Neural cell (in vitro differentiated cells): ENCODE results near the gene MRPL34. TPM values are rescaled to one million over a fixed set of nuclear protein-coding genes. Genes with fewer than 3 reads are reported as not detected.
"Not testable (repeated sequence)": the region's sequence is repeated elsewhere in the genome, so short reads cannot be mapped to it uniquely, and the experiment has no call there.

Source experiments
- H2AFZ ChIP-seq: fragments of 200-600, 300-800 bp; sonication (generic), shearing (Covaris generic); 2 replicates; pipeline ENCODE4 v1.6.0; 2014; ENCODE audit warnings: low read depth, mild to moderate bottlenecking, antibody characterized with exemption, low read length, moderate library complexity
- H3F3A ChIP-seq: fragments of 200-600 bp; shearing (Covaris generic); 2 replicates; pipeline ENCODE4 v1.6.1; 2016; ENCODE audit warnings: mild to moderate bottlenecking, moderate library complexity, mixed read lengths, antibody characterized with exemption, low read length; ENCODE audit not compliant: insufficient read depth, poor library complexity, severe bottlenecking
- H3K27ac ChIP-seq: fragments of 200-600, 300-800 bp; sonication (generic), shearing (Covaris generic); 2 replicates; pipeline ENCODE4 v1.5.1; 2014; ENCODE audit warnings: mild to moderate bottlenecking, low read length, moderate library complexity
- H3K27me3 ChIP-seq: fragments of 300-800, 200-600 bp; sonication (generic), shearing (Covaris generic); 2 replicates; pipeline ENCODE4 v1.6.0; 2014; ENCODE audit warnings: mild to moderate bottlenecking, low read depth, low read length, moderate library complexity; ENCODE audit not compliant: insufficient read depth
- H3K36me3 ChIP-seq: fragments of 300-800, 200-600 bp; sonication (generic), shearing (Covaris generic); 2 replicates; pipeline ENCODE4 v1.5.1; 2014; ENCODE audit warnings: mild to moderate bottlenecking, antibody characterized with exemption, low read length, moderate library complexity; ENCODE audit not compliant: insufficient read depth
- H3K4me2 ChIP-seq: fragments of 300-800, 200-600 bp; sonication (generic), shearing (Covaris generic); 2 replicates; pipeline ENCODE4 v1.6.0; 2014; ENCODE audit warnings: mild to moderate bottlenecking, low read length
- H3K4me3 ChIP-seq: fragments of 300-800, 200-600 bp; sonication (generic), shearing (Covaris generic); 2 replicates; pipeline ENCODE4 v1.5.1; 2014; ENCODE audit warnings: mild to moderate bottlenecking, low read length, moderate library complexity
- H3K79me2 ChIP-seq: fragments of 200-600 bp; shearing (Covaris generic); replicated peaks from 2 replicates; pipeline ENCODE4 v1.6.0; 2014; ENCODE audit warnings: mild to moderate bottlenecking, low read length, moderate library complexity; ENCODE audit not compliant: insufficient read depth
- H3K9ac ChIP-seq: fragments of 300-800, 200-600 bp; sonication (generic), shearing (Covaris generic); 2 replicates; pipeline ENCODE4 v1.6.1; 2016; ENCODE audit warnings: mild to moderate bottlenecking, low read length, mixed read lengths
- H3K9me2 ChIP-seq: fragments of 200-600 bp; shearing (Covaris generic); 2 replicates; pipeline ENCODE4 v1.6.1; 2016; ENCODE audit warnings: mild to moderate bottlenecking, low read length, mixed read lengths; ENCODE audit not compliant: insufficient read depth
- H3K9me3 ChIP-seq: fragments of 200-600, 300-800 bp; sonication (generic), shearing (Covaris generic); 2 replicates; pipeline ENCODE4 v1.6.1; 2016; ENCODE audit warnings: mild to moderate bottlenecking, mixed run types, low read length, moderate library complexity, mixed read lengths
- H4K20me1 ChIP-seq: fragments of 200-600 bp; shearing (Covaris generic); 2 replicates; pipeline ENCODE4 v1.6.1; 2016; ENCODE audit warnings: mild to moderate bottlenecking, mixed run types; ENCODE audit not compliant: insufficient read depth
- CTCF ChIP-seq: fragments of 450-650 bp; IDR thresholded peaks from 2 replicates; pipeline ENCODE4 v1.5.1; 2014; ENCODE audit warnings: antibody characterized with exemption, mild to moderate bottlenecking, moderate library complexity; ENCODE audit not compliant: poor library complexity, severe bottlenecking
- EP300 ChIP-seq: fragments of 450-650 bp; conservative IDR thresholded peaks from 2 replicates; pipeline ENCODE4 v1.6.1; 2014; ENCODE audit warnings: antibody characterized with exemption, mild to moderate bottlenecking, moderate library complexity; ENCODE audit not compliant: poor library complexity, severe bottlenecking
- EZH2 ChIP-seq: fragments of 200-600, 300-800 bp; shearing (Covaris generic), sonication (generic); IDR thresholded peaks from 2 replicates; pipeline ENCODE4 v1.6.1; 2014; ENCODE audit warnings: antibody characterized with exemption, low read length, borderline replicate concordance, mild to moderate bottlenecking; ENCODE audit not compliant: insufficient read depth, poor library complexity, severe bottlenecking
- MXI1 ChIP-seq: fragments of 450-650 bp; conservative IDR thresholded peaks from 2 replicates; pipeline ENCODE4 v1.6.1; 2014; ENCODE audit warnings: antibody characterized with exemption, mild to moderate bottlenecking; ENCODE audit not compliant: poor library complexity, severe bottlenecking
- POLR2AphosphoS5 ChIP-seq: IDR thresholded peaks from 2 replicates; pipeline ENCODE4 v1.6.1; 2012
- RAD21 ChIP-seq: fragments of 450-650 bp; conservative IDR thresholded peaks from 2 replicates; pipeline ENCODE4 v1.6.1; 2014; ENCODE audit warnings: antibody characterized with exemption, mild to moderate bottlenecking, moderate library complexity
- REST ChIP-seq: IDR thresholded peaks from 2 replicates; pipeline ENCODE4 v1.6.1; 2012; ENCODE audit warnings: borderline replicate concordance
- SMC3 ChIP-seq: fragments of 450-650 bp; conservative IDR thresholded peaks from 2 replicates; pipeline ENCODE4 v1.6.1; 2014; ENCODE audit warnings: antibody characterized with exemption, mild to moderate bottlenecking, moderate library complexity; ENCODE audit not compliant: poor library complexity
- TAF1 ChIP-seq: IDR thresholded peaks from 2 replicates; pipeline ENCODE4 v1.6.1; 2012; ENCODE audit warnings: low read depth
- polyA plus RNA-seq: library from polyadenylated mRNA; depleted of rRNA; stranded (reverse); fragments of >200 nt; gene quantifications from 2 replicates; pipeline ENCODE4 v1.2.3, GENCODE V29; 2014

MRPL34 gene
- polyA plus RNA-seq, 1 donor from 2014 or later: 61.7 TPM

- Histone ChIP-seq H3K79me2 (peaks cover 9% of the 10 kb centered on the region), H3K4me3 (no peak overlapping the region), H2AFZ (no peak overlapping the region), H4K20me1 (no peaks in the 10 kb centered on the region), H3K36me3 (no peaks in the 10 kb centered on the region), H3K27me3 (no peaks in the 10 kb centered on the region), H3F3A (no peaks in the 10 kb centered on the region), H3K9ac (no peak overlapping the region), H3K9me2 (no peaks in the 10 kb centered on the region), H3K27ac (no peak overlapping the region), H3K9me3 (no peaks in the 10 kb centered on the region), H3K4me2 (no peak overlapping the region)
- TF ChIP-seq TAF1: no peak
- TF ChIP-seq SMC3: no peak
- TF ChIP-seq RAD21: no peak
Measured at GRCh38 chr19:17268754-17269153, 36.9 kb upstream of the MRPL34 start.

GRCh38 chr19:17274892-17275291 lies 30.8 kb upstream of the MRPL34 start:
- H3K9me2 ChIP-seq, H3K4me3 ChIP-seq, H3K27me3 ChIP-seq, H3K27ac ChIP-seq, H3K9ac ChIP-seq, H3F3A ChIP-seq, H3K9me3 ChIP-seq, H4K20me1 ChIP-seq, H3K79me2 ChIP-seq, H3K36me3 ChIP-seq, H3K4me2 ChIP-seq, H2AFZ ChIP-seq: not testable (repeated sequence)

- TF ChIP-seq CTCF: no peak
- Histone ChIP-seq H3K4me2 (no peak overlapping the region), H3F3A (no peaks in the 10 kb centered on the region), H4K20me1 (no peaks in the 10 kb centered on the region), H2AFZ (no peak overlapping the region), H3K9ac (no peak overlapping the region), H3K79me2 (no peaks in the 10 kb centered on the region), H3K36me3 (no peaks in the 10 kb centered on the region), H3K27ac (no peak overlapping the region), H3K27me3 (no peaks in the 10 kb centered on the region), H3K4me3 (no peak overlapping the region), H3K9me3 (no peaks in the 10 kb centered on the region), H3K9me2 (no peaks in the 10 kb centered on the region)
Measured at GRCh38 chr19:17275441-17276175, 30.1 kb upstream of the MRPL34 start.

GRCh38 chr19:17279436-17279835 lies 26.2 kb upstream of the MRPL34 start:
- H3K79me2 ChIP-seq: no peaks in the 10 kb centered on the region
- H2AFZ ChIP-seq: no peak overlapping the region
- no peaks in the 10 kb centered on the region for H3F3A ChIP-seq
- no peak overlapping the region for H3K4me3 ChIP-seq
- no peak for TF ChIP-seq SMC3
- no peak for TF ChIP-seq POLR2AphosphoS5
- no peak for TF ChIP-seq CTCF
- TF ChIP-seq REST: no peak
- no peak for TF ChIP-seq RAD21
- no peak for TF ChIP-seq MXI1
- no peak for TF ChIP-seq TAF1
- no peak for TF ChIP-seq EZH2
- TF ChIP-seq EP300: no peak
- no peak overlapping the region for H3K9ac ChIP-seq
- H3K9me2 ChIP-seq: no peaks in the 10 kb centered on the region
- H3K27ac ChIP-seq: no peak overlapping the region
- H3K4me2 ChIP-seq: no peak overlapping the region
- no peaks in the 10 kb centered on the region for H4K20me1 ChIP-seq
- H3K9me3 ChIP-seq: no peaks in the 10 kb centered on the region
- H3K27me3 ChIP-seq: peaks cover 12% of the 10 kb centered on the region
- no peaks in the 10 kb centered on the region for H3K36me3 ChIP-seq
